ENCODE results near the gene SP7. TPM values are rescaled to one million over a fixed set of nuclear protein-coding genes. Genes with fewer than 3 reads are reported as not detected.

The SP7 gene
- total and polyA plus RNA-seq, 9 donors: 0.04 to 0.20 (median 0.06) TPM; not detected in 5

- no peak for DNase-seq
- H3K9me3 ChIP-seq (replicated peaks; ENCODE audit: control insufficient read depth, low read depth, low read length): no peaks in the 10 kb centered on the region
- no peaks in the 10 kb centered on the region for H3K27me3 ChIP-seq (ENCODE audit: control insufficient read depth, insufficient read depth, low read length)
- no peak overlapping the region for H3K27ac ChIP-seq (ENCODE audit: low read length)
- H3K4me3 ChIP-seq (ENCODE audit: low read length): no peak overlapping the region
- WGBS (ENCODE audit: insufficient coverage): 87% methylated on average over 2 of the region's 3 CpGs
- no peaks in the 10 kb centered on the region for H3K4me1 ChIP-seq (ENCODE audit: control insufficient read depth, insufficient read depth, low read length)
- H3K36me3 ChIP-seq (ENCODE audit: control insufficient read depth, insufficient read depth, low read length): peaks cover 59% of the 10 kb centered on the region
These were observed 56.8 kb downstream of the SP7 start for GRCh38 chr12:53279283-53279869.

DNA sequence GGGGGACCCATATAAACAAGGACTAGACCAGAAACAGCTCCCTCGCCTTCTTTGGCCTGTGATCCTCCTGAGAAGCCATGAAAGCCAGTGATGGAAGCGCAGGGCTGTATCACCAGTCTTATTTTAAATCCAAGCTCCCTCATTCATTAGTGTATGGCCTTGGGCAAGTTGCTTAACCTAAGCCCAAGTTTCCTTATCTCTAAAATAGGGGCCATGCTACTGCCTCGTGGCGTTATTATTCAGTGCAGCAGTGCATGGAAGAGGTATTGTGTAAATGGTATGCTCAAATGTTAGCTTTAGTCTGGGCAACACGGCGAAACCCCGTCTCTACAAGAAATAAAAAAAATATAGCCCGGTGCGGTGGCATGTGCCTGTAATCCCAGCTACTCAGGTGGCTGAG, 58.2 kb downstream of the SP7 start:
- no peak overlapping the region for H3K27ac ChIP-seq (ENCODE audit: low read length)
- no peaks in the 10 kb centered on the region for H3K9me3 ChIP-seq (replicated peaks; ENCODE audit: control insufficient read depth, low read depth, low read length)
- no peaks in the 10 kb centered on the region for H3K27me3 ChIP-seq (ENCODE audit: control insufficient read depth, insufficient read depth, low read length)
- H3K4me1 ChIP-seq (ENCODE audit: control insufficient read depth, insufficient read depth, low read length): no peaks in the 10 kb centered on the region
- H3K4me3 ChIP-seq (ENCODE audit: low read length): no peak overlapping the region
- WGBS (ENCODE audit: insufficient coverage): 94% methylated on average over 2 of the region's 9 CpGs
- no peak for DNase-seq
- peaks cover 52% of the 10 kb centered on the region for H3K36me3 ChIP-seq (ENCODE audit: control insufficient read depth, insufficient read depth, low read length)

Other genes starting within 250 kb of the SP7 start
- 132 TPM for gene IGFBP6, start 238.7 kb downstream of the SP7 start, total RNA-seq
- 100 to 1,000 TPM in 4 of 8 donors, 10 to 100 TPM in 4; 50.7 to 181 (median 93.6) TPM for gene IGFBP6, start 238.7 kb downstream of the SP7 start, polyA plus RNA-seq (ENCODE audit: insufficient read depth in 1 of 8, insufficient read length in 8 of 8, low replicate concordance in 1 of 8)
- 0.04 TPM for gene SOAT2, start 232.9 kb downstream of the SP7 start, total RNA-seq
- gene SOAT2, start 232.9 kb downstream of the SP7 start, polyA plus RNA-seq (ENCODE audit: insufficient read depth in 1 of 8, insufficient read length in 8 of 8, low replicate concordance in 1 of 8): 1 to 10 TPM in 2 of 8 donors, under 1 TPM in 6; 0.07 to 4.8 (median 0.21) TPM
- gene ZNF740, start 155.6 kb downstream of the SP7 start, total RNA-seq: 19.0 TPM
- gene ZNF740, start 155.6 kb downstream of the SP7 start, polyA plus RNA-seq (ENCODE audit: insufficient read depth in 1 of 8, insufficient read length in 8 of 8, low replicate concordance in 1 of 8): 10 to 100 TPM; 23.9 to 36.9 (median 28.5) TPM
- 21.4 TPM for gene CSAD, start 155.4 kb downstream of the SP7 start, total RNA-seq
- gene CSAD, start 155.4 kb downstream of the SP7 start, polyA plus RNA-seq (ENCODE audit: insufficient read depth in 1 of 8, insufficient read length in 8 of 8, low replicate concordance in 1 of 8): 10 to 100 TPM; 16.2 to 55.0 (median 31.6) TPM
- gene ITGB7, start 129.1 kb downstream of the SP7 start, total RNA-seq: 0.80 TPM
- 1 to 10 TPM in 3 of 8 donors, under 1 TPM in 5; 0.27 to 1.4 (median 0.74) TPM for gene ITGB7, start 129.1 kb downstream of the SP7 start, polyA plus RNA-seq (ENCODE audit: insufficient read depth in 1 of 8, insufficient read length in 8 of 8, low replicate concordance in 1 of 8)
- gene RARG, start 104.1 kb downstream of the SP7 start, total RNA-seq: 17.5 TPM
- 10 to 100 TPM; 20.1 to 44.5 (median 30.1) TPM for gene RARG, start 104.1 kb downstream of the SP7 start, polyA plus RNA-seq (ENCODE audit: insufficient read depth in 1 of 8, insufficient read length in 8 of 8, low replicate concordance in 1 of 8)
- gene ESPL1, start 68.1 kb downstream of the SP7 start, total RNA-seq: 4.0 TPM
- gene ESPL1, start 68.1 kb downstream of the SP7 start, polyA plus RNA-seq (ENCODE audit: insufficient read depth in 1 of 8, insufficient read length in 8 of 8, low replicate concordance in 1 of 8): 1 to 10 TPM; 4.6 to 9.8 (median 6.5) TPM
- gene PFDN5, start 40.8 kb downstream of the SP7 start, total RNA-seq: 875 TPM
- gene PFDN5, start 40.8 kb downstream of the SP7 start, polyA plus RNA-seq (ENCODE audit: insufficient read depth in 1 of 8, insufficient read length in 8 of 8, low replicate concordance in 1 of 8): 100 to 1,000 TPM; 451 to 711 (median 530) TPM
- gene MYG1, start 36.7 kb downstream of the SP7 start, total RNA-seq: 47.5 TPM
- gene MYG1, start 36.7 kb downstream of the SP7 start, polyA plus RNA-seq (ENCODE audit: insufficient read depth in 1 of 8, insufficient read length in 8 of 8, low replicate concordance in 1 of 8): 10 to 100 TPM; 34.7 to 43.8 (median 37.0) TPM
- 48.9 TPM for gene AAAS, start 14.7 kb downstream of the SP7 start, total RNA-seq
- 10 to 100 TPM; 47.9 to 62.4 (median 52.3) TPM for gene AAAS, start 14.7 kb downstream of the SP7 start, polyA plus RNA-seq (ENCODE audit: insufficient read depth in 1 of 8, insufficient read length in 8 of 8, low replicate concordance in 1 of 8)
- gene SP1, start 43.8 kb upstream of the SP7 start, total RNA-seq: 34.8 TPM
- gene SP1, start 43.8 kb upstream of the SP7 start, polyA plus RNA-seq (ENCODE audit: insufficient read depth in 1 of 8, insufficient read length in 8 of 8, low replicate concordance in 1 of 8): 10 to 100 TPM; 28.7 to 48.3 (median 37.4) TPM
- gene AMHR2, start 87.5 kb upstream of the SP7 start, total RNA-seq: not detected
- gene AMHR2, start 87.5 kb upstream of the SP7 start, polyA plus RNA-seq (ENCODE audit: insufficient read depth in 1 of 8, insufficient read length in 8 of 8, low replicate concordance in 1 of 8): under 1 TPM in 5 of 8 donors, not detected in 3; 0.09 to 0.36 (median 0.20) TPM
- 15.8 TPM for gene PRR13, start 105.4 kb upstream of the SP7 start, total RNA-seq
- gene PRR13, start 105.4 kb upstream of the SP7 start, polyA plus RNA-seq (ENCODE audit: insufficient read depth in 1 of 8, insufficient read length in 8 of 8, low replicate concordance in 1 of 8): 10 to 100 TPM; 41.3 to 59.1 (median 47.8) TPM
- gene PCBP2, start 115.7 kb upstream of the SP7 start, total RNA-seq: 206 TPM
- 100 to 1,000 TPM; 520 to 664 (median 584) TPM for gene PCBP2, start 115.7 kb upstream of the SP7 start, polyA plus RNA-seq (ENCODE audit: insufficient read depth in 1 of 8, insufficient read length in 8 of 8, low replicate concordance in 1 of 8)
- gene MAP3K12, start 163.1 kb upstream of the SP7 start, total RNA-seq: 15.3 TPM
- gene MAP3K12, start 163.1 kb upstream of the SP7 start, polyA plus RNA-seq (ENCODE audit: insufficient read depth in 1 of 8, insufficient read length in 8 of 8, low replicate concordance in 1 of 8): 10 to 100 TPM; 12.1 to 19.7 (median 14.6) TPM
- 26.2 TPM for gene TARBP2, start 164.9 kb upstream of the SP7 start, total RNA-seq
- 10 to 100 TPM; 24.0 to 31.6 (median 26.7) TPM for gene TARBP2, start 164.9 kb upstream of the SP7 start, polyA plus RNA-seq (ENCODE audit: insufficient read depth in 1 of 8, insufficient read length in 8 of 8, low replicate concordance in 1 of 8)
- gene NPFF, start 171.1 kb upstream of the SP7 start, total RNA-seq: 0.98 TPM
- gene NPFF, start 171.1 kb upstream of the SP7 start, polyA plus RNA-seq (ENCODE audit: insufficient read depth in 1 of 8, insufficient read length in 8 of 8, low replicate concordance in 1 of 8): 1 to 10 TPM in 2 of 8 donors, under 1 TPM in 5, not detected in 1; 0.49 to 2.5 (median 0.88) TPM

Data from muscle of leg (tissue), 11 donors.